ENCODE data around the gene KIF3B.
A peak's percentile ranks its signal among the peaks of the same experiment; 100 is the strongest.

KIF3B gene

GRCh38 chr20:32356622-32357374 is 79.3 kb downstream of the KIF3B start:
- no peak for DNase-seq (ENCODE audit: extremely low read depth, insufficient read length)
- no peaks in the 10 kb centered on the region for H3K36me3 ChIP-seq (ENCODE audit: control insufficient read depth, insufficient read depth, low read length)
- H3K4me3 ChIP-seq (replicated peaks; ENCODE audit: low read depth, low read length), result peak overlapping the region; percentile 84
- H3K27me3 ChIP-seq (replicated peaks; ENCODE audit: control insufficient read depth, insufficient read depth, low read length), result no peaks in the 10 kb centered on the region
- no peak for TF ChIP-seq CTCF (IDR thresholded peaks at IDR 0.05; ENCODE audit: insufficient read depth, low read length, poor library complexity, severe bottlenecking)

- no peak for DNase-seq (ENCODE audit: extremely low read depth, insufficient read length)
Measured at GRCh38 chr20:32357375-32357868, 80.0 kb downstream of the KIF3B start.

GRCh38 chr20:32357869-32358631 is 80.6 kb downstream of the KIF3B start, which contains the start of gene ASXL1:
ASXL1 (plus strand) TSS chr20:32358331; CDS start chr20:32358776, 445 bp downstream.
- TF ChIP-seq CTCF (IDR thresholded peaks at IDR 0.05; ENCODE audit: insufficient read depth, low read length, poor library complexity, severe bottlenecking), result no peak
- H3K36me3 ChIP-seq (ENCODE audit: control insufficient read depth, insufficient read depth, low read length), result no peaks in the 10 kb centered on the region
- peak; percentile 98 for DNase-seq (ENCODE audit: extremely low read depth, insufficient read length)
- H3K4me3 ChIP-seq (replicated peaks; ENCODE audit: low read depth, low read length), result peak within 1 kb of the TSS; percentile 84
- no peaks in the 10 kb centered on the region for H3K27me3 ChIP-seq (replicated peaks; ENCODE audit: control insufficient read depth, insufficient read depth, low read length)

More at GRCh38 chr20:32357375-32357868, 80.0 kb downstream of the KIF3B start:
- no peaks in the 10 kb centered on the region for H3K36me3 ChIP-seq (ENCODE audit: control insufficient read depth, insufficient read depth, low read length)
- no peaks in the 10 kb centered on the region for H3K27me3 ChIP-seq (replicated peaks; ENCODE audit: control insufficient read depth, insufficient read depth, low read length)
- TF ChIP-seq CTCF (IDR thresholded peaks at IDR 0.05; ENCODE audit: insufficient read depth, low read length, poor library complexity, severe bottlenecking), result no peak
- H3K4me3 ChIP-seq (replicated peaks; ENCODE audit: low read depth, low read length), result peak overlapping the region; percentile 84

GRCh38 chr20:32358632-32358882 is 81.1 kb downstream of the KIF3B start:
- no peak for DNase-seq (ENCODE audit: extremely low read depth, insufficient read length)
- peak overlapping the region; percentile 84 for H3K4me3 ChIP-seq (replicated peaks; ENCODE audit: low read depth, low read length)
- TF ChIP-seq CTCF (IDR thresholded peaks at IDR 0.05; ENCODE audit: insufficient read depth, low read length, poor library complexity, severe bottlenecking), result no peak
- H3K36me3 ChIP-seq (ENCODE audit: control insufficient read depth, insufficient read depth, low read length), result no peaks in the 10 kb centered on the region
- H3K27me3 ChIP-seq (replicated peaks; ENCODE audit: control insufficient read depth, insufficient read depth, low read length), result no peaks in the 10 kb centered on the region

GRCh38 chr20:32358883-32359632 is 81.6 kb downstream of the KIF3B start:
- Histone ChIP-seq H3K36me3 (ENCODE audit: control insufficient read depth, insufficient read depth, low read length) (no peaks in the 10 kb centered on the region), H3K4me3 (replicated peaks; ENCODE audit: low read depth, low read length) (peak overlapping the region; percentile 84), H3K27me3 (replicated peaks; ENCODE audit: control insufficient read depth, insufficient read depth, low read length) (no peaks in the 10 kb centered on the region)
- no peak for TF ChIP-seq CTCF (IDR thresholded peaks at IDR 0.05; ENCODE audit: insufficient read depth, low read length, poor library complexity, severe bottlenecking)
- DNase-seq (ENCODE audit: extremely low read depth, insufficient read length), result peak; percentile 78

Measured in GM06990 (cell line).